HUDEP-2 (cell line): ENCODE results near the gene TECTA.
A peak's percentile ranks its signal among the peaks of the same experiment; 100 is the strongest.

Experiments
- DNase-seq, 76 experiments: peaks; one replicate each; lab custom pipeline; 2025; ENCODE audit not compliant: unreplicated experiment in 76 of 76; lab: John Stamatoyannopoulos, UW

The TECTA gene

GRCh38 chr11:121122328-121122727 is 21.3 kb downstream of the TECTA start:
- no peak for DNase-seq

- DNase-seq: no peak
Observed at GRCh38 chr11:121123496-121124069, 22.5 kb downstream of the TECTA start.

GRCh38 chr11:121127809-121128208 is 26.8 kb downstream of the TECTA start:
- DNase-seq: no peak

- no peak for DNase-seq
Observed at GRCh38 chr11:121129362-121130340, 28.6 kb downstream of the TECTA start.

- DNase-seq: no peak
Observed at GRCh38 chr11:121131656-121132055, 30.6 kb downstream of the TECTA start.

- peak in 1 of 76 experiments; percentile 1 for DNase-seq
Observed at GRCh38 chr11:121132211-121132976, 31.4 kb downstream of the TECTA start.

- DNase-seq: no peak
Observed at GRCh38 chr11:121134741-121135312, 33.8 kb downstream of the TECTA start.

- no peak for DNase-seq
Observed at GRCh38 chr11:121137005-121137404, 36.0 kb downstream of the TECTA start.

GRCh38 chr11:121138259-121138658 is 37.2 kb downstream of the TECTA start:
- no peak for DNase-seq

GRCh38 chr11:121140369-121140768 is 39.3 kb downstream of the TECTA start:
- DNase-seq: no peak

GRCh38 chr11:121141066-121141465 is 40.0 kb downstream of the TECTA start:
- no peak for DNase-seq

GRCh38 chr11:121143921-121144320 is 42.9 kb downstream of the TECTA start:
- DNase-seq: no peak

GRCh38 chr11:121144723-121145122 is 43.7 kb downstream of the TECTA start:
- DNase-seq: no peak

GRCh38 chr11:121145826-121146225 is 44.8 kb downstream of the TECTA start:
- DNase-seq: no peak

GRCh38 chr11:121149116-121149515 is 48.1 kb downstream of the TECTA start:
- DNase-seq: no peak

GRCh38 chr11:121151207-121151688 is 50.2 kb downstream of the TECTA start:
- DNase-seq: no peak

- no peak for DNase-seq
Observed at GRCh38 chr11:121152764-121153163, 51.7 kb downstream of the TECTA start.

- no peak for DNase-seq
Observed at GRCh38 chr11:121153472-121153871, 52.4 kb downstream of the TECTA start.

GRCh38 chr11:121154486-121155314 is 53.7 kb downstream of the TECTA start:
- DNase-seq: no peak

GRCh38 chr11:121157756-121158155 is 56.7 kb downstream of the TECTA start:
- DNase-seq: no peak
